CD1c-positive myeloid dendritic cell (primary cell): ENCODE data around the gene ULK1.
A peak's percentile ranks its signal among the peaks of the same experiment; 100 is the strongest.
"Not testable (repeated sequence)": the region's sequence is repeated elsewhere in the genome, so short reads cannot be mapped to it uniquely, and the experiment has no call there.

Experiments
- DNase-seq: peaks from one replicate; pipeline ENCODE4 v3.0.0-alpha.2; 2016; ENCODE audit errors: extremely low spot score

The ULK1 gene

DNA sequence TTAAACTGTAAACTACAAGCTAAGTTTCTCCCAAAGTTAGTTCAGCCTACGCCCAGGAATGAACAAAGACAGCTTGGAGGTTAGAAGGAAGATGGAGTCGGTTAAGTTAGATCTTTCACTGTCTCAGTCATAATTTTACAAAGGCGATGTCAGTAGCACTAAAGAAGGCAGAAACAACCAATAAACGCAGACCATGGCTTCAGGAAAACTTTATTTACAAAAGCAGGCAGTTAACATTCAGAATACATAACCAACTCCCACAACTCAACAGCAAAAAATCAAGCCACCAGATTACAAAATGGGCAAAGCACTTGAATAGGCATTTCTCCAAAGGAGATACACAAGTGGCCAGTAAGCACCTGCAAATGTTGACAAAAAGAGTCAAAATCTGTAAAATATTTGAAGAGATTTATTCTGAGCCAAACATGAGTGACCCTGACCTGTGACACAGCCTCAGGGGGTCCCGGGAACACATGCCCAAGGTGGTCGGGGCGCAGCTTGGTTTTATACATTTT is 8.8 kb upstream of the ULK1 start:
- DNase-seq = no peak

DNA sequence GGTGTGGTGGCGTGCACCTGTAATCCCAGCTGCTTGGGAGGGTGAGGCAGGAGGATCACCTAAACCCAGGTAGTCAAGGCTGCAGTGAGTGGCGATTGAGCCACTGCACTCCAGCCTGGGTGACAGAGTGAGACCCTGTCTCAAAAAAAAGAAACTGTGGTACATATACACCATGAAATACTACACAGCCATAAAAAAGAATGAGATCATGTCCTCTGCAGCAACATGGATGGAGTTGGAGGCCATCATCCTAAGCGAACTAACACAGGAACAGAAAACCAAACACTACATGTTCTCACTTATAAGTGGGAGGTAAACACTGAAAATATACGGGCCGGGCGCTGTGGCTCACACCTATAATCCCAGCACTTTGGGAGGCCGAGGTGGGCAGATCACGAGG is 2.7 kb upstream of the ULK1 start:
- DNase-seq = not testable (repeated sequence)

DNA sequence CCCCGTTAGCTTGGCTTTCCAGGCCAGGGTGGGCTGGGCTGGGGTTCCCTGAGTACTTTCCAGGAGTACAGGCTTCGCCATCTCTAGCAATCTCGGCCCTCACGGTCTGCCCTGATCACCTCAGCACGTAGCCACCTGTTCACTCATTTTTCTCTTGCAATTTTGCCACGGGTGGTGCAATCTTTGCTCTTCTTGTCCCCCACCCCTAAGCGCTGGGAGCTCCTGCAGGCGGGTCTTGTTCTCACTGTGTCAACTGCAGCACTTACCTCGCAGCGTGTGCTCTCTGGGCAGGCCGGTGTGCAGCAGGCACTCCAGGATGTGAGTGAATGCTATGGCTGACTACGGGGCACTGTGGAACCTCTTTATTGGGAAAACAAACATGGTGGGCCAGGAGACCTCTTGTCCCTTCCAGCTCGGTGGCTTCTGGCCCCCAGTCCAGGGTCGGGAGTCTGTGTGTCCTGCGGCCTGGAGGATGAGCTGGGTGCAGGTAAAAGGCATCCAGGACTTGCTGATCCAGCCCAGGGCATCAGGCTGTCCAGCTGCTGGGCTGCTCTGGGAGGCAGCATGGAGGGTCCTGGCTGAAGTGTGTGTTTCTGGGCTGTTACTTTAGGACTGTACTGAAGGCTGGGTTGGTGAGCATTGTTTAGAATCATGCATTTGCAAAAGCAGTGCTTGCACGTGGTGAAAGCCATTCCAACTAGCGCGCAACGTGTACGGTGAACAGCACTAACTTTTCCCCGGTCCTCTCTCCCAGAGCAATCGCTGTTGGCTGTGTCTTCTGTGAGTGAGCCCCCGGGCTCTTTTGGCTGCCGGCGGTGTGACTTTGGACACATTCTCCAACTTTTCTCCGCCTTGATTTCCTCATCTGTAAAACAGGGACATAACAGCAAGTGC is 1.5 kb upstream of the ULK1 start:
- DNase-seq = no peak

DNA sequence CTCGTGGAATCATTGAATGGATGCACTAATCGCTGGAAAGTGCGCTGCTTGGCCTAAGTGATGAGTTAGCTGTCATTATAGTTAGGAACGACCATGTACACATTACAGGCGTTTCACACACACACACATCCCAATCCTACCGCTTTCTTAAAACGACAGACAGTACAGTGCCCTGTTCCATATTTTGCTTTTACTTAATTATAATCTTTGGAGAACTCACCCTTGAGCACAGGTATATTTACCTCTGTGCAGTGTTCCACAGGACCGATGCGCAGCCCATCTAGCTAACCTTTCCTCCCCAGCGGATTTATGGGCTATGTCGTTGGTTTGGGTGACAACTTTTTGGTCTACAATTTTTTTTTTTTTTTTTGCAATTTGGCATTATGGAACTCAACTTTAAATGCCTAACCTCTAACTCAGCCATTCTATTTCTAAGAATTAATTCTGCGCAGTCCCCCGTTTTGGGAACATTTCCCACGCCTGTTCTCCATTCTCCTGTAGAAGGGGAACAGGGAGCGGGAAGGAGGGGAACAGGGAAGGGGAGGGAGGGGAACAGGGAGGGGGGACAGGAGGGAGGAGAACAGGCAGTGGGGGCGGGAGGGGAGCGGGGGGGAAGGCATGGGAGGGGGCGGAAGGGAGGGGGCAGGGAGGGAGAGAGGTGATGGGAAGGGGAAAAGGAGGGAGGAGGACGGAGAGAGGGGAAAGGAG is 663 bp upstream of the ULK1 start:
- peak; percentile 46 for DNase-seq

DNA sequence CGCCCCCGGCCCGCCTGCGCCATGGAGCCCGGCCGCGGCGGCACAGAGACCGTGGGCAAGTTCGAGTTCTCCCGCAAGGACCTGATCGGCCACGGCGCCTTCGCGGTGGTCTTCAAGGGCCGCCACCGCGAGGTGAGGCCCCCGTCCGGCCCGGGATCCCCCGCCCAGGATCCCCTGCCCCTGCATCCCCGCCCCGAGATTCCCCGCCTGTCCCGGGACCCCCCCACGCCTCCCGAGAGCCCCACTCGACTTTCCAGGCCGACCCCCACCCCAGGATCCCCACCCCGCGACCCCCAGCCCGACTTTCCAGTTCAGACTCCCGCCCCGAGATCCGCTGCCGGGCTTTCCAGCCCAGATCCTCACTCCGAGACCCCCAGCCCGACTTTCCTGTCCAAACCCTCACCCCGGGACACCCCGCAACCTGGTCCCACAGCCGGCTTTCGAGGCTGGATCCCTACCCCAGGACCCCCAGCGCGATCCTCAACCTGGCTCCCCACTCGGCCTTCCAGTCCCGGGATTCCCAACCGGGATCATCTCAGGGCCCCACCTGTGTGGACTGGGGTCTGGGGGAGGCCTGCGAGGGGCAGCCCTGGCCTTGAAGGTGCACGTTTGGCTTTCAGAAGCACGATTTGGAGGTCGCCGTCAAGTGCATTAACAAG is 688 bp downstream of the ULK1 start:
- no peak for DNase-seq

DNA sequence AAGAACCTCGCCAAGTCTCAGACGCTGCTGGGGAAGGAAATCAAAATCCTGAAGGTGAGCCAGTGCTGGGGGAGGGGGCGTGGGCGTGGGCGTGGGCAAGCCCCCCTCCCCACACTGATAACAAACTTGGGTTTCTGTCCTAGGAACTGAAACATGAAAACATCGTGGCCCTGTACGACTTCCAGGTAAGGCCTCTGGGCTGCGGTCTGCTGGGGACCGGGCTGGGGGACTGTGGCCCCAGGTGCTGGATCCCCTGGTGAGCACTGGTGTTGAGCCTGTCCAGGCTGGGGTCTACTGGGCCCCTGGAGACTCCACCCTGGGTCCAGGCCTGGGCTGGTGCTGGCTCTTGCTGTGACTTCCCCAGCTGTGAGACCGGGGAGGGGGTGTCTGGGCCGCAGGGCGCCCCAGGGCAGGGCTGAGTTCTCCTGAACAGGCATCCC is 1.2 kb downstream of the ULK1 start:
- no peak for DNase-seq

DNA sequence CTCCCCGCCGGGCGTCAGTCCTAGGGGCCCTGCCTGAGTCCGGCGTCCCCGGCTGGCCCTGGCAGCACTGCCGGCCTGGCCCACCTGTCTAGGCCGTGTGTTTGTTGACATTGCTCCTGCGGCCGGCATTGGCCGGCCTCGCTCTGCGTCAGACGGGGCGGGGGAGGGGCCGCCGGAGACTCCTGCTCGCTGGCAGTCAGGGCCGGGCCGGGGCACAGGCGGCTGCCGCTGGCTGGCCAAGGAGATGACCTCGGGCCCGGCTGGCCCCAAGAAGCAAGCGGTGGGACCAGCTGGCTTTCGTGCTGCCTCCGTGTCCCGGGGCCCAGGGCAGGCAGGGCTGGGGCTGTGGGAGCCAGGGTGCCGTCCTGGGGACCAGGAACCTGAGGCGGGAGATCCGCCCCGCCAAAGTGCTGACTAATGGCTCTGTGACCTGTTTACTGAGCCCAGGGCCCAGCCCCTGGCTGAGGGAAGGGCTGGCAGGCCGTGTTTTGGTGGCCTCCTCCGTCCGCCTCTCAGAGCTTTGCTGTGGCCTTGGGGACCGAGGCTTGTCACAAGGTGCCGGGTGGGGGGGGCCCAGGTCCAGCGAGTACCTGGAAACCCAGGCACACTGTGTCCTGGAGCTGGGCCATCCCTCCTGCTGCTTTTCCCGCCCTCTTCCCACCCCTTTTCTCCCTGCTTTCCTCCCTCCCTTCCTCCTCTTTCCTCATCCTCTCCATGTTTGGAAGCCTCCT is 1.8 kb downstream of the ULK1 start:
- DNase-seq = peak; percentile 80

DNA sequence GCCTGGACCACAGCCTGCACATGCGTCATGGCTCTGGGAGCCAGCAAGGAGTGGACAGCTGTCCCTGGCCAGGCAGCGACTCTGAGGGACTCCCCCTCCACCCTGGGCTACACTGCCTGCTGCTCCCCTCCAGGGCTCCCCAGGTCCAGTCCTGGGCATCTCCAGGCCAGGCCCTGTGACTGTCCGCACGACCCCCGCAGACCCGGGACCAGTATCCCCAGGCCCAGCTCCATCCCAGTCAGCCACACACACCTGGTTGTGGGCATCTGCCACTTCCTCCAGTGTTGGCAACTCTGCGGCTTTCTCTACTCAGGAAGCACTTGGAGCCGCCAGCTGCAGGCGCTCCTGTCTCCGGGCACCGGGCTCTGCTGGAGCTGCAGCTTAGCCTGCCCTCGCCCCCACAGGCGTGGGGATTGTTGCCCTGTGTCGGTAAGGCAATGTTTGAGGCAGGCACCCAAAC is 2.4 kb downstream of the ULK1 start:
- no peak for DNase-seq

DNA sequence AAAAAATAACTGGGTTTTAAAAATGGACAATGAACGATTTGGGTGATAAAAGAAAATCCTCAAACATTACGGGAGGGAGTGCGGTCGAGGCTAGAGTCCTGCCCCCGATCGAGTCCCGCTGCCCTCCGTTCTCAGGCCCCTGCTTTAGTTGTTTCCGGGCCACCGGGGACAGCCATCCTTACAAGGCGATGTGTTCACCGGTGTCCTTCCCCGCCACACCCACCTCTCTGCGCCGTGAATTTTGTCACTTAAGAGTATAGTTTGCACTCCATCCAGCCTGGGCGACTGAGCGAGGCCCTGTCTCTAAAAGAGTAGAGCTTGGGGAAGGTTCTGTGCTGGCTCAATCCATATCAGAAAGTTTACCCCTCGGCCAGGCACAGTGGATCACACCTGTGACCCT is 2.9 kb downstream of the ULK1 start:
- DNase-seq = no peak

DNA sequence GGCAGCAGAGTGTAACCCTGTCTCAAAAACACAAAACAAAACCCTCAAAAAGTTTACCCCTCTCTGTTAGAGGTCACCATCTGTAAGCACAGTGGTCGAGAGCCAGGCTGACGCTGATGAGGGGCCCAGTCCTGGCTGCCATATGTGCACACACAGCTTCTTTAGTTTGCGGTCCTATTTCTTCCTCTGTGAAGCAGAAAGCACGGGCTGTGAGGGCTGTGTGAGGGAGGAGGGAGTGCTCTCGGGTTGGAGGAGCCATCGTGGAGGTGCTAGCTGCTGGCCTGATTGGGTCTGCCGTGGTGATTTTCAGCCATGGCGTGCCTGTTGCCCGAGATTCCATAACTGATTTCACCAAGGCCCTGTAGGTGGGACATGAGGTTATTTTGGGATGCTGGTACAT is 3.5 kb downstream of the ULK1 start:
- DNase-seq = no peak

DNA sequence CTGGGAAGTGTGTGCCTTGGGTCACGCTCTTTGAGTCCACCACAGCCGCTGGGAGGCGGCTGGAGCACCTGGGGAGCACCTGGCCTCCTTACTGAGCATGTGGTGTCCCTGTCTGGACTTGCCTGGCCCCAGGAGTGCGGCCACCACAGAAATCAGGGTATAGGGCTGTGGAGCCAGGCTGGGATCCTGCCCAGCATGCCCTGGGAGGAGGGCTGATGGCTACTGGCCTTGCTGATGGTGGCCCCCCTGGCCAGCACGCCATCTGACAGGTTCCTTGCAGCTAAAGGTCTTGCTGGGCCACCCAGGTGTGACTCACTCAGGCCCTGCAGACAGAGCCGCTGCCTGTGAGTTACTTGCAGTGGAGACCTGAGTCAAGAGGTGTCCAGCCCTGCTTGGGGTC is 6.0 kb downstream of the ULK1 start:
- DNase-seq = no peak

DNA sequence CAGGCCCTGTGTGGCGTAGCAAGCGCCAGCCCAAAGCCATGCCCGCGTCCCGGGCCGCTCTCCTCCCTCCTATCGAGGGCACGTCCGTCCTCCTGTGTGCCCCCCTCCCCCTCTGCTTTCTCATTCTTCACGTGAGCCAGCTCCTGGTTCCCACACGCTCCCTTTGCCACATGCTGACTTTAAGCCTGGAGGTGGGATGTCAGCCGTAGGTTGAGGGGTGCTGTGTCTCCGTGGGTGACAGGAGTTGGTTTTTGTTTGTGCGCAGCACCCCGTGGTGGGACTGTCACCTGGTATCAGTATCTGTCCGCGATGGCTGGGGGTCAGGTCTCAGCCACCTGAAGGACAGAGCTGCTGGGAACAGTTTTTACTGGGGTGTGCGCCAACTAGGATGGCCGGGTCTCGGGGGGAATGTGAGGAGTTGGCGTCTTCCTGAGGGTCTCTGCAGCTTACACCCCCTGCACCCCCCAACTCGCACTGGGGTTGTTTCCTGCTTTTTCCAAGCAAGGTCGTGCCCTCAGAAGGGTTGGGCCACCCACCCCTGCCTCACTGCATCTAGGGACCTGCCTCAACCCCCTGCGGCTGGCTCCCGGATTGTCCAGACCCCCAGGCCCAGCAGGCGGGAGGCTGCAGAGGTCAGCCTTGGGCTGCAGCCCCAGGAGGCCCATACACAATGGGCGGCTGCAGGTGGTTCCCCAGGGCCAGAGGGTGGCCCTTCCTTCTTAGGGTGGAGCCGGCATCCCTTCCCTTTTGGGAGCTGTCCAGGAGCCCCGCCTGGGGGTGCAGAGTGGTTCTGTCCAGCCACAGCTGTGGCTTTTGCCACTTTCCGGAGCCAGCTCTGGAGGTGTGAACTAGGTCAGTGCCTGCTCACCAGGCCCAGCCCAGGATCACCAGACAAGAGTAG is 7.3 kb downstream of the ULK1 start:
- no peak for DNase-seq

DNA sequence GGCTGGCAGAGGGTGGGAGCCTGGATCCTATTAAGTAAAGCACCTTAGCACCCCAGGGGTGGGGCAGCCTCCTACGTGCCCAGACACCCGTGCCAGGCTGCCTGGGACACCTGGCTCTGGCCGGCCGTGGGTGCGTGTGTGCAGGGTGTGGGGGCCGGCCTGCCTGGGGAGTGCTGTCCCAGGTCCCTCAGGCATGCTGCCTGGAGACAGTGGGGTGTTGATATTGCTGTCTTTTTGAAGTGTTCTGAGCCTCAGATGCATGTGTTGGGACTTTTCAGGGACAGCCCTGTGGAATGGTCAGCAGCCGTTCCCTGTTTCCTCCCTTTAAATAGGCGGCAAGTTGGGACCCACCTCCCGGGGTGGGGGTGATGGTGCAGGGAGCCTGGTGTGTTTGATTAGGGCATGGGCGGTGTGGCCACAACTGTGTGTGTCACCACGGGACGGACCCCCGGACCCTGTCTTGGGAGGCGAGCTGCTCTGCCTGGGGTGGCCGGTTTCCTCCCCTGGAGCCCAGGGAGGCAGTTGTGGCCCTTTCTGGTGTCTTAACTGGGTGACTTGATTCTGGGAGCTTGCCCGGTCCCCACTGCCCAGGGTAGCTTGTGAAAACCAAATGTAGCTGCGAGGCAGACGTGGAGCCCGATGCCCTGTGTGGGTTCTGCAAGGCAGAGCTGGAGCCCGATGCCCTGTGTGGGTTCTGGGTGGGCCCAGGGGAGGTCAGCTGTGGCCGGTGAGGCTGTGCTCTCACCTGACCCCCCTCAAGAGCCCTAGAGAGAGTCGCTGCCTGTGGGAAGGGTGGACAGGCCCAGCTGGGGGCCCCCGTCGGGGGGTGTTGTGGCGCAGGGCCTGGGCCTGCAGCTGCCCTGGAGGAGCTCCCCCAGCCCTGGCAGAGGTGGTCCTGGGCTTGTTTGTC is 8.2 kb downstream of the ULK1 start:
- DNase-seq = no peak

DNA sequence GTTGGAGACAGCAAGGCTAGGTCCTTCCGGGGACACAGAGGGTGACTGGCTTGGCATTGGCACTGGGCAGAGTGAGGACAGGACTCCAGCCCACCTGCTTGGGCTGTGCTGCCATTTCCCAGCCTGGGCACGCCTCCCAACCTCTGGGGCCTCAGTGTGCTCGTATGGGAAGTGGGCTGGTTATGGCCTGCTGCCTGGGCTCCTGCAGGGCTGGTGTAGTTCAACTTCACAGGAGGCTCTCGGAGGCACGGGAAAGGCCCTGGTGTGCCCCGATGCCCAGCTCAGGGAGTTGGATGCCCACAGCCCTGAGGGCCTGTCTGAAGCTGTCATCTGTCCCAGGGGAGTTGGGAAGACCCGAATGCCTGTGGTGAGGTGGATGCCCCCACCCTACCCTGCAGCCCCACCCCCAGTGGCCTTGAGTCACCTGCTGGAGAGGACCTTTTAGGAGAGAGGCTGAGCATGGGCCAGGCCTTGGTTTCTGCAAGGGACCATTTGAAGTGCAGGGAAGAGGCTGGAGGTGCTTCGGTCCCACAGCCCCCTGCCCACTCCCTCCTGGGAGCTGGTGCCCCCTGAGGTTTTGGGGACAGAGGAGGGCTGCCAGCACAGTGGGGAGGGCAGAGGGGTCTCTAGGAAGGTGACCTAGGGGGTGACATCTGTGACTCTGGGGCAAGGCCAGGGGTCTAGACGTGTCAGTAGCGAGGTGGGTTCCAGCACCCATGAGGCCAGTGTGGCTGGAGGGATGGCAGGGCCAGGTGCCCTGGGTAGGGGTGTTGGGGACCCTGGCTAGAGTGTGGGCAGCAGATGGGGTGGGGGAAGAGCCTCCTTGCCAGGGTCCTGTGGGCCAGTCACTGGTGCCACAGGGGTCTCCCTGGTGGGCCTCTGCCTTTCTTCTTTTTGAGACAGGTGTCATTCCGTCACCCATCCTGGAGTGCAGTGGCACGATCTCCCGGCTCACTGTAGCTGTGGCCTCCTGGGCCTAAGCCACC is 9.1 kb downstream of the ULK1 start:
- no peak for DNase-seq

DNA sequence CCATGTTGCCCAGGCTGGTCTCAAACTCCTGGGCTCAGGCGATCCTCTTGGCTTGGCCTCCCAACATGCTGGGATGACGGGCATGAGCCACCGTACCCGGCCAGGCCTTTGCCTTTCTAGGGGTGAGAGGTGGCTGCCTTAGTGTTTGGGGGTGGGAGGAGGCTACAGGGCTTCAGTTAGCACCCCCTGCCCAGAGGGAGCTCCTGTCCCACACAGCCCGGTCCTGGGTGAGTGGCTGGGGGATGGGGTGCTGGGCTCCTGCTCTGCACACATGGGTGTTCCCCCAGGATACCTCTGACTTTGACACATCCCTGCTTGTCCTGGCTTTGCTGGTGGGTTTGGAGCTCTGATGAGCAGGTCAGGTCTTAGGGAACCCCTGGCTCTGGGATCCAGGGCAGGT is 9.9 kb downstream of the ULK1 start:
- no peak for DNase-seq

DNA sequence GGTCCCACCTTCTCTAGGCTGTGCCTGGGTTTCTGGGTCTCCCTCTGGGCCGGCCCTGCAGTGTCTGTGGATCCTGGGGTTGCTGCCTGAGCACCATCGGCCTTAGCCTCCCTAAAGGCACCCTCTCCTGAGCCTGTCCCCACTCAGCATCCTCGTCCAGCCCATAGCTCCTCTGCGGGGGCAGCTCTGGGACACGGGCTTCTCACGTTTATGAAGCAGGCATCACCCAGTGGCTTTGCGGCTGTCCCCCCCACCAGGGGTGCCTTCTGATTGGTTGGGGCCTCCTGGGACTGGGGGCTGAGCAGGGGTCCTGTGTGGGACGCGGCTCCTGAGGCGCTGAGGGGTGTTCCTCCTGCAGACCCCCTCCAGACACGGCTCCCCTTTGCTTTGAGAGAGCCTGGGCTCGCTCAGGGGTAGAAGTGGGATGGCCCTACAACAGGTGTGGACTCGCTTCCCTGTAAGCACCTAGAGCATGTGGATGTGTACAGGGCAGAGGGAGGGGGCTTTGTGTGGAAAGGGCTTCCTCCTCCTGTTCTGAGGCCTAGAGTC is 10.7 kb downstream of the ULK1 start:
- no peak for DNase-seq

DNA sequence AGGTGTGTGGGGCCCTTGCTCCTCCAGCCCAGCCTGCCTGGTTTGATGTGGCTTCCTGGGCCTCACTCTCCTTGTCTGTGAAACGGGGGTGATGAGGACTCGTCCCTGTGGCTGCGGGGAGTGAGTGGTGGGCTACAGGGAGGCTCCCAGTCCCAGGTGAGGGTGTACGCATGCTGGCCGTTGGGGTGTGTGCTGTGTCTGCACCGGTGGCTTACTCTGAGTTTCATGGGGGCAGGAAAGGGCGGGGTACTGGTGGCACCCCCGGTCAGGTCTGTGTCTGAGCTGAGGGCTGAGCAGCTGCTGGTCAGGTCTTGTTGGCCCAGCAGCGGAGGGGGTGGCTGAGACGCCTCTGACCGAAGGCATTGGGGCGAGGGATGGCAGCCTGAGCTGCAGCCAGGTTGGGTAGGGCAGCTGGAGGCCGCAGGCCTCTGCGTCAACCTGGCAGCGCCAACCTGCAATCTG is 11.2 kb downstream of the ULK1 start:
- DNase-seq = no peak
